MM.1S (cell line): ENCODE measurements around the gene CTSK.

Experiments
- EZH2 ChIP-seq: fragments of 300-600 bp; sonication (generic); optimal IDR thresholded peaks from 2 replicates; pipeline ENCODE3; 2017; ENCODE audit warnings: low read depth, mild to moderate bottlenecking, antibody characterized with exemption, low read length, mixed read lengths
- EZH2phosphoT487 ChIP-seq: fragments of 300-600 bp; sonication (generic); IDR thresholded peaks from 2 replicates; pipeline ENCODE4 v1.6.1; 2018; ENCODE audit warnings: antibody characterized with exemption, low read length
- TF ChIP-seq, protein P1 (sequence below): fragments of 300-600 bp; sonication (generic); IDR thresholded peaks from 2 replicates; pipeline ENCODE4 v1.5.1; 2016; ENCODE audit warnings: antibody characterized with exemption, low read length, mixed read lengths

- TF ChIP-seq, protein P1, sequence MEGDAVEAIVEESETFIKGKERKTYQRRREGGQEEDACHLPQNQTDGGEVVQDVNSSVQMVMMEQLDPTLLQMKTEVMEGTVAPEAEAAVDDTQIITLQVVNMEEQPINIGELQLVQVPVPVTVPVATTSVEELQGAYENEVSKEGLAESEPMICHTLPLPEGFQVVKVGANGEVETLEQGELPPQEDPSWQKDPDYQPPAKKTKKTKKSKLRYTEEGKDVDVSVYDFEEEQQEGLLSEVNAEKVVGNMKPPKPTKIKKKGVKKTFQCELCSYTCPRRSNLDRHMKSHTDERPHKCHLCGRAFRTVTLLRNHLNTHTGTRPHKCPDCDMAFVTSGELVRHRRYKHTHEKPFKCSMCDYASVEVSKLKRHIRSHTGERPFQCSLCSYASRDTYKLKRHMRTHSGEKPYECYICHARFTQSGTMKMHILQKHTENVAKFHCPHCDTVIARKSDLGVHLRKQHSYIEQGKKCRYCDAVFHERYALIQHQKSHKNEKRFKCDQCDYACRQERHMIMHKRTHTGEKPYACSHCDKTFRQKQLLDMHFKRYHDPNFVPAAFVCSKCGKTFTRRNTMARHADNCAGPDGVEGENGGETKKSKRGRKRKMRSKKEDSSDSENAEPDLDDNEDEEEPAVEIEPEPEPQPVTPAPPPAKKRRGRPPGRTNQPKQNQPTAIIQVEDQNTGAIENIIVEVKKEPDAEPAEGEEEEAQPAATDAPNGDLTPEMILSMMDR = no peak
- TF ChIP-seq EZH2 (no peak), EZH2phosphoT487 (no peak)
These were observed 34.9 kb upstream of the CTSK start for GRCh38 chr1:150842964-150843363.
